B cell (primary cell): ENCODE measurements around the gene FABP2. TPM values are rescaled to one million over a fixed set of nuclear protein-coding genes. Genes with fewer than 3 reads are reported as not detected.

Source experiments
- ATAC-seq: fragments of 200-7000 bp; cut with Tn5 transposase; one replicate; pipeline ENCODE4 v1.10.0; 2021; ENCODE audit warnings: low read depth, mild to moderate bottlenecking, moderate number of reproducible peaks, moderate library complexity
- CTCF ChIA-PET: fragments of 350-600 bp; sonication (Branson Sonifier 250); formaldehyde crosslinking; loops from one replicate; lab custom pipeline; 2021; ENCODE audit warnings: antibody characterized with exemption, inconsistent platforms; lab: Charles Lee
- POLR2A ChIA-PET: fragments of 350-600 bp; sonication (Branson Sonifier 250); formaldehyde crosslinking; loops from one replicate; lab custom pipeline; 2021; ENCODE audit warnings: antibody characterized with exemption; lab: Charles Lee
- DNase-seq: peaks from one replicate; pipeline ENCODE4 v3.0.0; 2013
- H2AFZ ChIP-seq: 2 replicates; pipeline ENCODE4 v1.6.1; 2012; ENCODE audit warnings: mild to moderate bottlenecking, low read depth, low read length; ENCODE audit not compliant: insufficient read depth, poor library complexity, severe bottlenecking
- H3K27ac ChIP-seq, 2 donors: 1 replicate in 1 of 2; 2 replicates in 1 of 2; pipeline ENCODE4 v1.5.1; 2012 to 2013; ENCODE audit warnings: low read length in 2 of 2, mild to moderate bottlenecking in 2 of 2, moderate library complexity in 1 of 2
- H3K27me3 ChIP-seq, 4 experiments: fragments of 200-600 bp in 1 of 4; sonication (generic) in 1 of 4; replicated peaks in 1 of 4; 1 replicate in 2 of 4; 2 replicates in 2 of 4; pipeline versions ENCODE4 v1.6.1 to v1.7.0; 2013 to 2016; ENCODE audit warnings: low read length in 3 of 4, mild to moderate bottlenecking in 2 of 4, mixed read lengths in 1 of 4, moderate library complexity in 1 of 4; ENCODE audit not compliant: insufficient read depth in 4 of 4, control insufficient read depth in 3 of 4; ENCODE audit errors: control extremely low read depth in 1 of 4
- H3K36me3 ChIP-seq, 2 experiments: replicated peaks in 1 of 2; 1 replicate in 1 of 2; 2 replicates in 1 of 2; pipeline versions ENCODE4 v1.6.1 to v1.7.1; 2013; ENCODE audit warnings: low read length in 1 of 2; ENCODE audit not compliant: insufficient read depth in 2 of 2, control insufficient read depth in 1 of 2; ENCODE audit errors: control extremely low read depth in 1 of 2, extremely low read depth in 1 of 2
- H3K4me1 ChIP-seq, 2 donors: fragments of 200-600 bp in 1 of 2; sonication (generic) in 1 of 2; 1 replicate in 1 of 2; 2 replicates in 1 of 2; pipeline versions ENCODE4 v1.5.1 to v1.6.1; 2013 to 2017; ENCODE audit warnings: low read length in 2 of 2; ENCODE audit not compliant: control insufficient read depth in 2 of 2, insufficient read depth in 2 of 2
- H3K4me2 ChIP-seq: replicated peaks from 2 replicates; pipeline ENCODE3; 2012; ENCODE audit warnings: mild to moderate bottlenecking, low read depth, low read length; ENCODE audit not compliant: poor library complexity, severe bottlenecking
- H3K4me3 ChIP-seq, 5 experiments: fragments of 200-600 bp in 1 of 5; sonication (generic) in 1 of 5; 1 replicate in 3 of 5; 2 replicates in 2 of 5; pipeline versions ENCODE4 v1.5.1 to v1.7.0; 2011 to 2016; ENCODE audit warnings: low read length in 4 of 5, mild to moderate bottlenecking in 4 of 5, low read depth in 2 of 5, control low read depth in 1 of 5, moderate library complexity in 1 of 5; ENCODE audit not compliant: insufficient read depth in 1 of 5; ENCODE audit errors: control extremely low read depth in 1 of 5, extremely low read depth in 1 of 5
- H3K79me2 ChIP-seq: fragments of 200-600 bp; sonication (generic); one replicate; pipeline ENCODE4 v1.6.0; 2016; ENCODE audit warnings: low read length; ENCODE audit not compliant: control insufficient read depth, insufficient read depth
- H3K9ac ChIP-seq: fragments of 200-600 bp; sonication (generic); 2 replicates; pipeline ENCODE4 v1.6.1; 2017; ENCODE audit warnings: mild to moderate bottlenecking, low read length, moderate library complexity
- H3K9me3 ChIP-seq, 3 donors: one replicate each; pipeline versions ENCODE4 v1.6.1 to v1.7.1; 2013; ENCODE audit warnings: low read length in 2 of 3; ENCODE audit not compliant: control insufficient read depth in 2 of 3, insufficient read depth in 1 of 3; ENCODE audit errors: control extremely low read depth in 1 of 3
- H4K20me1 ChIP-seq: 2 replicates; pipeline ENCODE4 v1.6.0; 2012; ENCODE audit warnings: mild to moderate bottlenecking, low read length; ENCODE audit not compliant: insufficient read depth, control insufficient read depth, poor library complexity, severe bottlenecking
- H3K27ac Mint-ChIP-seq: one replicate; pipeline ENCODE4 v1.8.0; 2021; ENCODE audit warnings: mixed read lengths
- H3K27me3 Mint-ChIP-seq: one replicate; pipeline ENCODE4 v1.8.0; 2021; ENCODE audit warnings: mixed read lengths
- H3K4me1 Mint-ChIP-seq: one replicate; pipeline ENCODE4 v1.8.0; 2021; ENCODE audit warnings: mixed read lengths
- H3K4me3 Mint-ChIP-seq: one replicate; pipeline ENCODE4 v1.8.0; 2021; ENCODE audit warnings: mixed read lengths
- H3K9me3 Mint-ChIP-seq: one replicate; pipeline ENCODE4 v1.8.0; 2022; ENCODE audit warnings: mixed read lengths; ENCODE audit not compliant: insufficient read depth
- CTCF ChIP-seq: fragments of 200-600 bp; IDR thresholded peaks from one replicate; pipeline ENCODE4 v1.8.0; 2022; ENCODE audit warnings: antibody characterized with exemption, mild to moderate bottlenecking
- EZH2 ChIP-seq: IDR thresholded peaks from 2 replicates; pipeline ENCODE4 v1.6.1; 2012; ENCODE audit warnings: borderline replicate concordance, low read depth, mild to moderate bottlenecking, moderate library complexity, low read length; ENCODE audit not compliant: insufficient read depth, poor library complexity, severe bottlenecking
- WGBS: methylation state at CpG from one replicate; pipeline ENCODE4 v1.1.5; 2013; ENCODE audit warnings: missing lambda C conversion rate; ENCODE audit not compliant: insufficient coverage; 5-methylcytosine and 5-hydroxymethylcytosine counted together
- intact Hi-C: fragments of 100-400 bp; cut with micrococcal nuclease; formaldehyde crosslinking; loops from one replicate; pipeline ENCODE4 v1.10.0; 2022
- polyA plus RNA-seq: library from polyadenylated mRNA; depleted of rRNA; stranded (reverse); fragments of >200 nt; gene quantifications from 2 replicates; pipeline ENCODE4 v1.2.3, GENCODE V29; 2012
- total RNA-seq, 2 donors: library from RNA; stranded (reverse); fragments of 120-200 nt in 1 of 2; gene quantifications; 1 replicate in 1 of 2; 2 replicates in 1 of 2; pipeline versions ENCODE4 v1.2.3 to v1.2.4, GENCODE V29; 2013 to 2022

FABP2 gene
- total and polyA plus RNA-seq, 2 donors (not counting 1 experiment from before 2014, with no cell fraction given), result not detected

- DNase-seq, result no peak
- Mint-ChIP-seq H3K4me3 (no peak overlapping the region), H3K9me3 (no peaks in the 10 kb centered on the region), H3K27ac (no peak overlapping the region), H3K4me1 (no peaks in the 10 kb centered on the region), H3K27me3 (peaks cover 10% of the 10 kb centered on the region)
- Histone ChIP-seq H3K9me3 (no peaks in the 10 kb centered on the region), H3K4me3 (no peak overlapping the region), H3K27ac (no peak overlapping the region), H3K4me2 (no peak overlapping the region), H2AFZ (no peak overlapping the region), H3K9ac (no peak overlapping the region), H4K20me1 (no peaks in the 10 kb centered on the region), H3K4me1 (no peaks in the 10 kb centered on the region), H3K36me3 (no peaks in the 10 kb centered on the region), H3K79me2 (no peaks in the 10 kb centered on the region), H3K27me3 (no peaks in the 10 kb centered on the region)
- TF ChIP-seq CTCF, result no peak
- TF ChIP-seq EZH2, result no peak
- no peak for ATAC-seq
- no CpG with 5 or more reads among the region's 1 CpG for WGBS
- POLR2A ChIA-PET, result no interaction called here
- intact Hi-C loops, result no loop called here
- CTCF ChIA-PET, result no interaction called here
These were observed 11.1 kb downstream of the FABP2 start for GRCh38 chr4:119310826-119311225.

- Histone ChIP-seq H3K27ac (no peak overlapping the region), H3K36me3 (no peaks in the 10 kb centered on the region), H3K4me3 (no peak overlapping the region), H3K9me3 (no peaks in the 10 kb centered on the region), H3K79me2 (no peaks in the 10 kb centered on the region), H3K4me1 (no peaks in the 10 kb centered on the region), H4K20me1 (no peaks in the 10 kb centered on the region), H3K4me2 (no peak overlapping the region), H3K27me3 (no peaks in the 10 kb centered on the region), H3K9ac (no peak overlapping the region), H2AFZ (no peak overlapping the region)
- Mint-ChIP-seq H3K4me3 (no peak overlapping the region), H3K27ac (no peak overlapping the region), H3K9me3 (no peaks in the 10 kb centered on the region), H3K27me3 (peaks cover 5% of the 10 kb centered on the region), H3K4me1 (no peaks in the 10 kb centered on the region)
- DNase-seq (no peak), ATAC-seq (no peak)
- intact Hi-C loops, result loop anchor here (10.0 kb wide), 2 partner anchors 473 to 1033 kb away; partner anchors contain the start of gene SEC24D
- ChIA-PET CTCF (interaction anchor here (1.6 kb wide), 1 partner anchor 8 kb away, joined by 5 read pairs; no protein-coding TSS in a partner anchor), POLR2A (no interaction called here)
- TF ChIP-seq CTCF (no peak), EZH2 (no peak)
These were observed 14.3 kb downstream of the FABP2 start for GRCh38 chr4:119307606-119308005.
